ENCODE data around the gene CEP89. TPM values are rescaled to one million over a fixed set of nuclear protein-coding genes. Genes with fewer than 3 reads are reported as not detected.
"Not testable (repeated sequence)": the region's sequence is repeated elsewhere in the genome, so short reads cannot be mapped to it uniquely, and the experiment has no call there.

CEP89 gene
- total RNA-seq, 2 donors from 2014 or later: 35.6 to 40.4 TPM

GRCh38 chr19:32852216-32852615 lies 119.5 kb downstream of the CEP89 start:
- Histone ChIP-seq H3K9ac (ENCODE audit: extremely low read depth, low read length, poor library complexity, severe bottlenecking) (no peak overlapping the region), H3K27ac (ENCODE audit: low read depth, low read length) (no peak overlapping the region), H3K9me3 (ENCODE audit: control insufficient read depth, low read length) (no peaks in the 10 kb centered on the region), H3K4me3 (ENCODE audit: low read length) (no peak overlapping the region), H3K36me3 (ENCODE audit: control insufficient read depth, insufficient read depth, low read length) (no peaks in the 10 kb centered on the region), H3K4me1 (ENCODE audit: control insufficient read depth, insufficient read depth, low read length) (no peaks in the 10 kb centered on the region), H3K27me3 (ENCODE audit: control insufficient read depth, insufficient read depth, low read length, poor library complexity, severe bottlenecking) (no peaks in the 10 kb centered on the region)
- Mint-ChIP-seq H3K9me3 (peaks cover 6% of the 10 kb centered on the region), H3K4me1 (no peaks in the 10 kb centered on the region), H3K36me3 (ENCODE audit: low read depth) (no peaks in the 10 kb centered on the region), H3K27me3 (ENCODE audit: insufficient read depth) (no peaks in the 10 kb centered on the region), H3K4me3 (no peak overlapping the region), H3K27ac (no peak overlapping the region)
- WGBS, 2 experiments (ENCODE audit: insufficient coverage in 1 of 2, insufficient read length in 1 of 2): 75 to 86% methylated on average over 3 to 6 of the region's 6 CpGs
- no peak for DNase-seq
- TF ChIP-seq CTCF (conservative IDR thresholded peaks at IDR 0.05): no peak

GRCh38 chr19:32848035-32848434 lies 123.7 kb downstream of the CEP89 start:
- not testable (repeated sequence) for H3K36me3 Mint-ChIP-seq (ENCODE audit: low read depth); H3K27me3 Mint-ChIP-seq (ENCODE audit: insufficient read depth); H3K36me3 ChIP-seq (ENCODE audit: control insufficient read depth, insufficient read depth, low read length); H3K4me3 Mint-ChIP-seq; H3K4me3 ChIP-seq (ENCODE audit: low read length); H3K9ac ChIP-seq (ENCODE audit: extremely low read depth, low read length, poor library complexity, severe bottlenecking); H3K27ac ChIP-seq (ENCODE audit: low read depth, low read length); H3K27me3 ChIP-seq (ENCODE audit: control insufficient read depth, insufficient read depth, low read length, poor library complexity, severe bottlenecking); H3K4me1 ChIP-seq (ENCODE audit: control insufficient read depth, insufficient read depth, low read length); H3K4me1 Mint-ChIP-seq; H3K27ac Mint-ChIP-seq; DNase-seq; H3K9me3 ChIP-seq (ENCODE audit: control insufficient read depth, low read length)
- peaks cover 36% of the 10 kb centered on the region for H3K9me3 Mint-ChIP-seq
- WGBS, 2 experiments (ENCODE audit: insufficient coverage in 1 of 2, insufficient read length in 1 of 2): no CpG with 5 or more reads among the region's 2 CpGs

GRCh38 chr19:32843716-32844245 lies 128.0 kb downstream of the CEP89 start:
- H3K27ac Mint-ChIP-seq: no peak overlapping the region
- no peaks in the 10 kb centered on the region for H3K27me3 ChIP-seq (ENCODE audit: control insufficient read depth, insufficient read depth, low read length, poor library complexity, severe bottlenecking)
- no peak for TF ChIP-seq CTCF (conservative IDR thresholded peaks at IDR 0.05)
- H3K27me3 Mint-ChIP-seq (ENCODE audit: insufficient read depth): no peaks in the 10 kb centered on the region
- no peak overlapping the region for H3K4me3 Mint-ChIP-seq
- WGBS, 2 experiments (ENCODE audit: insufficient coverage in 1 of 2, insufficient read length in 1 of 2): 93% methylated on average over 19 of the region's 19 CpGs
- peaks cover 2% of the 10 kb centered on the region for H3K36me3 Mint-ChIP-seq (ENCODE audit: low read depth)
- H3K9me3 Mint-ChIP-seq: peaks cover 45% of the 10 kb centered on the region
- DNase-seq: no peak
- H3K36me3 ChIP-seq (ENCODE audit: control insufficient read depth, insufficient read depth, low read length): no peaks in the 10 kb centered on the region
- no peak overlapping the region for H3K4me3 ChIP-seq (ENCODE audit: low read length)
- H3K9me3 ChIP-seq (ENCODE audit: control insufficient read depth, low read length): peaks cover 6% of the 10 kb centered on the region
- H3K9ac ChIP-seq (ENCODE audit: extremely low read depth, low read length, poor library complexity, severe bottlenecking): no peak overlapping the region
- H3K4me1 ChIP-seq (ENCODE audit: control insufficient read depth, insufficient read depth, low read length): no peaks in the 10 kb centered on the region
- no peaks in the 10 kb centered on the region for H3K4me1 Mint-ChIP-seq
- H3K27ac ChIP-seq (ENCODE audit: low read depth, low read length): no peak overlapping the region

- TF ChIP-seq CTCF (conservative IDR thresholded peaks at IDR 0.05): no peak
- no peak overlapping the region for H3K4me3 Mint-ChIP-seq
- H3K27ac Mint-ChIP-seq: no peak overlapping the region
- no peaks in the 10 kb centered on the region for H3K4me1 ChIP-seq (ENCODE audit: control insufficient read depth, insufficient read depth, low read length)
- peaks cover 40% of the 10 kb centered on the region for H3K9me3 Mint-ChIP-seq
- H3K4me1 Mint-ChIP-seq: no peaks in the 10 kb centered on the region
- 92 to 94% methylated on average over 7 to 8 of the region's 8 CpGs for WGBS, 2 experiments (ENCODE audit: insufficient coverage in 1 of 2, insufficient read length in 1 of 2)
- no peaks in the 10 kb centered on the region for H3K27me3 ChIP-seq (ENCODE audit: control insufficient read depth, insufficient read depth, low read length, poor library complexity, severe bottlenecking)
- DNase-seq: no peak
- H3K36me3 ChIP-seq (ENCODE audit: control insufficient read depth, insufficient read depth, low read length): no peaks in the 10 kb centered on the region
- H3K27me3 Mint-ChIP-seq (ENCODE audit: insufficient read depth): no peaks in the 10 kb centered on the region
- H3K36me3 Mint-ChIP-seq (ENCODE audit: low read depth): peaks cover 2% of the 10 kb centered on the region
- no peak overlapping the region for H3K27ac ChIP-seq (ENCODE audit: low read depth, low read length)
- H3K9ac ChIP-seq (ENCODE audit: extremely low read depth, low read length, poor library complexity, severe bottlenecking): no peak overlapping the region
- no peak overlapping the region for H3K4me3 ChIP-seq (ENCODE audit: low read length)
- peaks cover 6% of the 10 kb centered on the region for H3K9me3 ChIP-seq (ENCODE audit: control insufficient read depth, low read length)
Measured at GRCh38 chr19:32842061-32842460, 129.7 kb downstream of the CEP89 start.
